NCI-H2171 treated with DMSO at 0.1 percent for 48 hours (cell line): ENCODE data around the gene GADL1.
A peak's percentile ranks its signal among the peaks of the same experiment; 100 is the strongest.

Source experiments
- DNase-seq: peaks from one replicate; lab custom pipeline; 2025; lab: John Stamatoyannopoulos, UW

Gene GADL1

DNA sequence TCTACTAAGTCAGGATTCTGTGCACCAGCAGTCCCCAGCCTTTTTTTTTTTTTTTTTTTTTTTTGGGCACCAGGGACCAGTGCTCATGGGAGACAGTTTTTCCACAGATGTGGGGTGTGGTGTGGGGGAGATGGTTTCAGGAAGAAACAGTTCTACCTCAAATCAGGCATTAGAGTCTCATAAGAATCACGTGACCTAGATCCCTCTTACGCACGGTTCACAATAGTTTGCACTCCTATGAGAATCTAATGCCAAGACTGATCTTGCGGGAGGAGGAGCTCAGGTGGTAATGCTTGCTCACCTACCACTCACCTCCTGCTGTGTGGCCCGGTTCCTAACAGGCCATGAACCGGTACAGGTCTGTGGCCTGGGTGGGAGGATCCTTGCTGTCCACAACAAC lies 88.8 kb downstream of the GADL1 start:
- DNase-seq: no peak

DNA sequence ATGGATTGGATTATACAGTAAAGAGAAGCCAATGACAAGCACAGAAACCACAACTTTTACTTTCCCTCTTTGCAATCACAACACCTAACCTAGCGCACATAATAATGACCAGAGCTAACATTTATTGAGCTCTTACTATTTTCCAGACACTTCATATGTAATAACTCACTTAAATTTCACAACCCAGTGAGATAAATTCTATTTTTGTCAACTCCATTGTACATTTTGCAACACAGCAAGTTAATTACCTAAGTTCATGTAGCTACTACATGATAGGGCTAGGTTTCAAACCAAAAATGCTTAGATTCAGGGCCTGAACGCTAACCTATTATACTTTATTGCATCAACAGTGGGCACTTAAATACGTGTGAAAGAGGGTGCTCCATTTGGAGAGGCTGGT lies 89.5 kb downstream of the GADL1 start:
- no peak for DNase-seq

DNA sequence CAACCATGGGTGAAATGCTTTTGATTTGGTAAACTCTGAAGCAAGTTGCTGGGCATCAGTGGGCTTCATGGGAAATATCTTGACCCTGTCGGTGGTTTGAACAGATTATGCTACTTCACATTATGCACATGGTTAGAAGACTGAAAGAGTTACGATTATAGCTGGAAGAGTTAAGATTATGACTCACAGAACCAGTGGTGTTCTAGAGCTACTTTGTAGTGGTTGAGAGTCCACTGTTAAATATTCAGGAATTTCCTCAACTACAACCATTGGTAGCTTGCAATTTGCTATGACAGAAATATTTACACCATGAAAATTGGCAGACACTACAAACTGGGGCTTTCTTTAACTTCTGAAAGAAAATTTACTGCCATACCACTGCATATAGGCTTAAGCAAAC lies 99.3 kb downstream of the GADL1 start:
- DNase-seq: no peak

DNA sequence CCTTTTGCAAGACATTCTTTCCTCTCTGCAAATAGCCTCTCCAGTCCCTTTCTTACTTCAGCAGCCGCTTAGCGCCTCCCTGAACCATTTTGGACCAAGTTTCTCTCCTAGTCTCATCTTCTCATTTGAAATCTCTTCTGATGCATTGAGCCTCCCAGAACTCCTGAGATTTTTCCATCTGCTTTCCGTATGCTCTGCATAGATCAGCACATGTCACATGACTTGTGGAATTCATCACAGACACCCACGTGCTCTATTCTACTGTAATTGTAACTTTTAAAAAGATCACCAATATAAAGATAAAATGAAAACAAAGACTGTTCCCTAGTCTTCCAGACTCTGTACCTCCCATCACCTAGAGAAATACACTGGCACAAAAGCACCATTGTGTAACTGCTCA lies 100.7 kb downstream of the GADL1 start:
- no peak for DNase-seq

DNA sequence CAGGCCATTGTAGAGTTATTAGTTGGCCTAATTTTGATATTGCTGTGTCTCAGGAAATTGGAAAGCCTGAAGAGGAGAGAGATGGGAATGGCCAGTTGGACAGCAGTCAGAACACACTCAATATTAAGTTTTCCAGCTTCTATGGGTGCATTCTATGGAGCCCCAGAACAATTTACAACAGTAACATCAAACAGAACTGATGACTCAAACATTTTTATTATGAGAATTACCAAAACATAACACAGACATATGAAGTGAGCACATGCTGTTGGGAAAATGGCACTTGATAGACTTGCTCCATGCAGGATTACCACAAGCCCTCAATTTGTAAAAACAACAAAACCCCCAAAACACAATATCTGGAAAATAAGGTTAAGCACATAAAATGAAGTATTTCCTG lies 104.3 kb downstream of the GADL1 start:
- no peak for DNase-seq

DNA sequence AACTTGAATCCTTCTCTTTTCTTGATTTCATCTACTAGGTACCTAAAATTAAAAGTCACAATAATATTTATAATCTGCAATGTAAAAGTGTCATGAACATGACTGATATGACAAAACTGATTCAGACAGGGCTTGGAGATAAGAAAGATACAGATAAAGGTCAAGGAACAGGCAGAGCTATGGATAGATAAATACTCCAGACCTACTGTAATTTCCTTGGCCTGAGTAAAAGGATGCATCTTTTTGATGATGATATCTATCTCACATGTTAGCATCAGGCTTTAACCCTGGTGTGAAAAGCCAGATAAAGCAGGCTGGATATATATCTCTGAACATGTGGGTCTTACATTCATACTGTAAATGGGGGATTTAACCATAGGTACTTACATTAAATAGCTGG lies 108.1 kb downstream of the GADL1 start:
- DNase-seq: no peak

DNA sequence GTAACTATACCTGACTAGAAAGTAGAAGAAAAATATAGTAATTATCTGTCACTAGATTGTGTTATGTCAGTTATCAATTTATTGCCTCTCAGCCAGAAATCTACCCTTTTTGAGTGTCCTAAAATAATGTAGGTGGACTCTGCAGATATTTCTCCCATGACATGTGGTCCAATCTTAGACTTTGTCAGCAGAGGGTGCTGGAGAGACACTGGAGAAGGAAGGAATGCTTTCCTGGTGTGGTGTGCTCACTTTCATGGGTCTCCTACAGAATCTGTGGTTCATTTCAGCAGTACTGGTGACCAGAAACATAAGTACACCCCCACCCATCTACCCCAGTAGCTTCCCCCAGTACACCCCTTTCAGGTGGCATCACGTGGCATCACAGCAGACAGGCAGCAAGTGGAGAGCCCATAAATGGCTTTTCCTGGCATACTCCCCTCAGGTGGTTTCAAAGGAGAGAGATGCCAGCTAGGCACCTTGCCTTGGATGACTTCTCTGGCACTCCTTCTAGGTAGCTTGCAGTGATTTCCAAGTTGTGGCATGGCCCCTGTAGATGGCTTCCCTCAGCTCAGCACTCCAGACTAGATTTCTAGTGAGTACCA lies 114.7 kb downstream of the GADL1 start:
- DNase-seq: no peak

DNA sequence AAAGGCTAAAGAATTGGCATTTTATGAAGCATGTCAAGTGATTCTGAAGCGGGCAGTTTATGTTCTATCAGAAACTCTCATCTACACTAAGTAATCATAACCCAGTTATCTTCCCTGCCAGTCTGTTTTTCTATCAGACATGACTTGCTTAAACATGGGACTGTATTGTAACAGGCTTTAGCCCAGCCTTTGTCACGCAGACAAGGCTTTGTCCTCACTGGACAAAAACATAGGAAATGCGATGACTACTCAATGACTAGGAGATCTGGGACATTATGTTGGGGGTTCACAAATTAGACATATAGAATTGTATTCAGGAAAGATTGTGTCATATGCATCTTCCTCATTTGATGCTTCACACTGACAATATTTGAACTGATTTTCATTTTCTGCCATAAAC lies 115.5 kb downstream of the GADL1 start:
- no peak for DNase-seq

DNA sequence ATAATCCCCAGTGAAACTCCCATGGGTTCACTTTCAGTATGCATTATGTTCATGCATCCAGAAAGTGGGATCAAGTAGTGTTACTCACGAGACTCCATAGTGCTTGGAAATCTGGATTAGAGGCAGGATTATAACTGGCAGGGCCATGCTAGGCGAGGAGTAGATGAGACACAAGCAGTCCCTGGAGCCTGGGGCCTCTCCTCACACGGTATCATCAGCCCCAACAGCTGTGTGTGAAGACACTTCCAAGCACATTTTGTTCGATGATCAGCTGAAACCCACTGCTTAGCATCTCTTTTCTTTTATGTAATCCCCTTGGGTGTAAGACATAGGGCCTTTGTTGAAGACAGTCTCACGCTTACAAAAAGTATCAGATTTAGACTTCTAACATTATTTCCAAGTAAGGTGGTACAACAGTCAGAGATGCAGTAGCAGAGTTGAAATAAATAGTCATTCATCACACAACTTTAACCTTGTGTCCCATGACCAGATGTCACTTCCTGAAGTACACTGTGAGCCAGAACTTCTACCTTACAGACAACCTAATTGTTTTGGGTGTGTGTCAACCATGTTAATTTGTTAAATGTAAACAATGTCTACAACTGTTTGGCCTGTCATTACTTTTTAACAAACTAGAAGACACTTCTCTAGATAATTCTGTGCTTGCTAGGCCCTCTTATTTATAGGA lies 116.9 kb downstream of the GADL1 start:
- DNase-seq: no peak

DNA sequence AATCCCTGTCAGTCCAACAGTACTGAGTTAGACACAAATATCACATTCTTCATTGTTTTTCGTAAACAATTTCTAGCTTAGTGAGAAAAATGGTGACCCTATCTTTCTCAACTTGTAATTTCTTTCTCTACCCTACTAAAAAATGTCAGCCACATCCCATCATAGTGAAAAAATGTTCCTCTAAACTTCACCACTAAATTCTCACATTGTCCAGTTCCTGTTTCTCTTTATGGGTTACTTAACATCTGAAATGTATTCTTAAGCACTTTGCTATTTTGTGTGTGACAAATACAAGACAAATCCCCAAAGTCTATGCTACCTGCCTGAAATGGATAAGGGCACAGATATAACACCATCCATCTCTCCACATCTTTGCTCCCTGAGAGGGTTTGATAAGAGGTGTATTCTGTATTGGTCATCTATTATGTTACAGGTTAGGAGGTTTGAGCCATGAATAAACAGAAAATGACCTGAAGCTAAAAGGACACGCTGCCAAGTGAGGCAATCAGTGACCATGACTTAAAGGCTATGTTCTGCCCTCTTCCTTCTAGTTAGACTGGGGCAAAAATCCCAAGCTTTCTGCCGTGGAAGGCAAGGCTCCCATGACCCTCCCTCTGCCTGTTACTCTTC lies 118.2 kb downstream of the GADL1 start:
- DNase-seq: no peak

DNA sequence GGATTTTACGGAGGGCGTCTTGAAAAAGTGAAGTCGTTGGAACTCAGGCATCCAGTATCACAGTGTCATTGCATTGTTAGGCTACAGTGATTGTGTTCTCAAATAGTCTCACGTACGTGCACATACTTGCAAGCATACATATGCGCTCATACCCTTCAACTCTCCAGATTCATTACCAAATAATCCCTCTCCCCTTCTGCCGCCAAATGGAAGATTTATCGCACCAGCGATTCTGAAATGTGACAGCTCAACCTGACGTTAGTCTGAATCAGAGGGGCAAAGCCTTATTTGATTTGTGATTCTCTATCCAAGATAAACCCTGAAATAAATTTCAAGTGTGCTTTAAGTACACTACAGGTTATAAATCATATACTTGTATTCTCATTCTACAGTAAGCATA lies 119.4 kb downstream of the GADL1 start:
- peak; percentile 22 for DNase-seq

DNA sequence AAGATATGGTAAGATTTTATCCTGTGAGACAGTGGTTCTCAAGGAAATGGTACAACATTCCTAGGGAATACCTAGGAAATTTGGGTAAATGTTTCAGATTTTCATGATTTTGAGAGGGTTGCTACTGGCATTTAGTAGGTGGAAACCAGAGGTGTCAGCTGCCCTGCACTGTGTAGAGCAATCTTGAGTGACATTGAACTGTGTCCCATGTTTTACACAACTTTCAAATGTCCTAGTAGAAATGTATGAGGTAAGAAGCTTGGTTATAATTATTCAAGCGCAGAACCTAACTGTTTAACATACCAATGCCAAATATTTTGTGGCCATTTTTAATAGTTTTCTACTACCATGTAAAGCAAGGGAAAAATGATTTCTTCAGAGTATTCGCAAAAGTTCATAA lies 120.4 kb downstream of the GADL1 start:
- DNase-seq: no peak

DNA sequence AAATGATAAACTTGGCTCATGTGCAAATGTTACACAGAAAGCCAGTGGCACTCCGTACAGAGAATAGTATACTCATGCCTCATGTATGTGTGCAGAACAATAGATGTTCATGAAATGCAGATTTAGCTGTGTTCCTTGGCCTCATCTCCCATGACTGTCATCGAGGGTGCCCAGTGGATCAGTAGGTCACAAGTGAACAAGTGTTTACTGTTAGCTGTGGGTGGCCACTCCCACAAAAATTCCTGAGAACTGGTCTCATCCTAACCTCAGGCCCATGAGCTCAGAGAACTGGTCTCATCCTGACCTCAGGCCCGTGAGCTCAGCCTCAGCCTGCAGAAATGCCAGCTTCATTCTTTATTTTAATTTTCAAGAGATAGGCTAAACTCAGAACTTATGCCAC lies 124.1 kb downstream of the GADL1 start:
- DNase-seq: no peak

DNA sequence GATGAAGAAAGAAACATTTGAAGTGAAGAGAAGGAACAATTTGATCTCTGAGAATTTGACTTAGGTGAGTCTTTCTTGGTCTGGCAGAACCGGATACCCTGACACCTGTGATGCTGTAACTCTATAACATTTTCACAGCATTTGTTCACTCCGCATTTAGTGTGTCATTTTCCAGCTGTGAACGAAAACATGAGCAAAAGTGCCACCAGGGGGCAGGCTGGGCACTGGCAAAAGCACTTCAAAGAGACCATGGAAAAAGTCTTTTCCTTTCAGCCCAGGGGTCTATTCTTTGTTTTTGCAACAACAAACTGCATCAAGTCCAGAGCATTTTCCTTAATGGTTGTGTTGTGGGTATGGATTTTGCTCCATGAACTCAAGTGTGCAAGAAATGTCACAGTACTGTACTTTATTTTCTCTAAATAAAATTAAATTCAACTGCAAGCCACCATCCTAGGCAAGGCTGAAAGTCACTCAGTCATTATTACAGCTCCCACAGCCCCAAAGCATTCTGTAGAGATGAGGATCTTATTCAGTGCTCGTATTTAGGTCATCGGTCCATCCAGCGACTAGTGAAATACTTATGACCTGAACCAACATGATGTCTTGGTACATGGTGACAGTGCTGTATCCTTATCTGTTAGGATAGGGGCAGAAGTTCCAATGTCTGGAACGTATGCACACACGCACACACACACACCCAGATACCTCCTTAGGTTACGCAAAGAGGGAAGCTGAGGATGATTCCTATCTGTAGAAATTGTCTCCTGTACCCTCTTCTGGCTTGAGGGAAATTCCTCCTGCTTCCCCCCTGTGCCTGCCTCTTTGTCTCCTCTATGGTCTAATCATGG lies 125.5 kb downstream of the GADL1 start:
- peak; percentile 49 for DNase-seq

DNA sequence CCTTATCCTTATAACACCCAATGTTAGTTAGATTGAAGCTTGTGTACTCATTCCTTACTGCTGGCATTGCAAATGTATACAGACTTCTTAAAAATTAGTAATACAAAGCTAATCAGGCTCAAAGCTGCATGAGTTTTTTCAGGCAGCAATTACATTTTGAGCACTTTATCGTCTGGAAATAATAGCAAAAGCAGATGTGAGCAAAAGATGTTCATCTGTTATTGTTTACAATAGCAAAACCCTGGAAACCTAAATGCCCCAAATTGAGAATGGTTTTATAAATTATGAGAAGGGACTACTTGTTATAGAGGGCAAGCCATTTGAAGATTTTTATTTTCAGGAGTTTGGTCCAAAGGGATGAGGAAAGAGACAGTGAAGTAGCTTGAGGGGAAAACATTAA lies 126.4 kb downstream of the GADL1 start:
- peak; percentile 26 for DNase-seq

DNA sequence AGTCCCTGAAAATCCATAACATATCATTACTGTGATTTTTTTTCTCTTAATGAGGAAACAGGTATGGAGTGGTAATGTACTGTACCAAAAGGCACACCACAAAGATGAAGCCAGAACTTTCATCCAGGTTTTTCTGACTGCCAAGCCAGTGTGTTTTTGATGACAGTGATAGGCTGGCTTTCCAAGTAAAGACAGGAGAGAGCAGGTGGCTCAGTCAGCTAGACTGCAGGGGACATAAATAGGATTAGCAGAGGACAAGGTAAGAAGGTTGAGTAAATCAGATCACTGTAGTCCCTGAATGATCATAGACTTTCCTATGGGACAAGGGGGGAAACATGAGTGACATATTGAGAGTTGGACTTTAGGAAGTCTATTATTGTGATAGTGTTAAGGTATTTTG lies 127.9 kb downstream of the GADL1 start:
- no peak for DNase-seq

DNA sequence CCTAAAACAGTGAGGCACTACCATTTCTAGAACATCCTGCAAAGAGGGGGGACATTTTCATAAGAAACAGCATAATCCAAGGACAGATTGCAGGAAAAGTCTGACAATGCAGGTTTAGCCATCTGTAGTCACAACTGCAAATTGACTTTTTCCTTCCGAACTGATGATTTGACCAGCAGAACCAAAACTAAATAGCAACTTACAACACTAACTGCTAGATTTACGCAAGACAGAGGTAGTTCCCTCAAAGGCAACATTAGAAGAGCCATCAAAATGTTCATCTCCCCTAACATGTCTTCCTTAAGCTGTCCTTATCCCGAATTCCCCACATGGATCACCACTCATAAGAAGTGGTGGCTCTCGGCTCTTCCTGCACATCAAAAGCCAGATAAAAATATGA lies 129.6 kb downstream of the GADL1 start:
- DNase-seq: no peak

DNA sequence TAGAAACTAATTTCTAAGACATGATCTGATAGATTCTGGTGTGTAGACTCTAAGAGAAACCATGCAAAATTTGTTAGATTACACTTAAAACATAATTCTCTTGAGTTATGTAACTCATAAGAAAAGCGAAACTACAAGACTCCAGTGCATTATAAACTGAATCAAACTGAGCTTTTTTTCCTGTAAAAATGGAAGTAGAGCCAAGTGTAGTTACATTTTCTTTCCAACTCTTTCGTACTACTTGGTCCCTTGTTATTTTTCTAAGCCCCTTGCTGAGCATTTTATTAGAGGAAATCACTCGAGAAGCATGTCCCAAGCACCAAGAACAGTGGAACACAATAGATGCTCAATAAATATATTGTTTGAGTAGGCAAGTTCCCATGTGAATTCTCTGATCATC lies 130.2 kb downstream of the GADL1 start:
- no peak for DNase-seq

DNA sequence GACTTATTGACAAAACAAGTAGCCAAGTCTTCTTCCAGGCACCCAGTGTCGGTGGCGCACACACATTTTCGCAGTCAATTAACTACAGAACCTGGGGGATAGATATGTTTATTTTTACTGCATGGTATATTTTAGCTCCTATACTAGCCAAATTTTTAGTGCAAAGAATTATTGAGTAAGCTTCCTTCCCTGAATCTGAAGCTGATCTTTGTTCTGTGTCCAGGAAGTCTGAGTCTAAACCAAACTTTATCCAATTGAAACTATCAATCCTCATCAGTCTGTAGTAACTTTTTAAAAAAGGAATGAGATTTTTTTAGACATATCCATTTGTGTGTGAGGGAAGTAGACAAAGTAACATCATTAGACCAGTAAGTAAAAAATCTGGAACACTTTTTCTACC lies 133.1 kb downstream of the GADL1 start:
- DNase-seq: no peak

DNA sequence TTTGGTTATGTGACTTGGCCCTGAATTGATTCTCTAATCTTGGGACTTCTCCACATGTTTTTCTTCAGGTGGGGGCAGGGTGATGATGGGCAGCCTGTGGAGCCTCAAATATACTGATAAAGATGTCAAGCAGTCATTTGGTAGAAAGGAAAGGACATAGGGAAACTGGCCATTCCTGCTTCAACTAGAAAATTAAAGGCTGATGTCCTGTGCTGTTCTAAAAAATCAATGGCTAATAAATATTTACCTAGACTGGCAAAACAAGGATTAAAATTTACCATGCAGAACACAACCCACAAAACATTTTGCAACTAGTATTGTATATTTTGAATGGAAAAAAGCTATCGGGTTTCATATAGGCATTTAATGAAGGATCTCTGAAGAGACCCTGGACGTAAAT lies 133.7 kb downstream of the GADL1 start:
- DNase-seq: no peak

DNA sequence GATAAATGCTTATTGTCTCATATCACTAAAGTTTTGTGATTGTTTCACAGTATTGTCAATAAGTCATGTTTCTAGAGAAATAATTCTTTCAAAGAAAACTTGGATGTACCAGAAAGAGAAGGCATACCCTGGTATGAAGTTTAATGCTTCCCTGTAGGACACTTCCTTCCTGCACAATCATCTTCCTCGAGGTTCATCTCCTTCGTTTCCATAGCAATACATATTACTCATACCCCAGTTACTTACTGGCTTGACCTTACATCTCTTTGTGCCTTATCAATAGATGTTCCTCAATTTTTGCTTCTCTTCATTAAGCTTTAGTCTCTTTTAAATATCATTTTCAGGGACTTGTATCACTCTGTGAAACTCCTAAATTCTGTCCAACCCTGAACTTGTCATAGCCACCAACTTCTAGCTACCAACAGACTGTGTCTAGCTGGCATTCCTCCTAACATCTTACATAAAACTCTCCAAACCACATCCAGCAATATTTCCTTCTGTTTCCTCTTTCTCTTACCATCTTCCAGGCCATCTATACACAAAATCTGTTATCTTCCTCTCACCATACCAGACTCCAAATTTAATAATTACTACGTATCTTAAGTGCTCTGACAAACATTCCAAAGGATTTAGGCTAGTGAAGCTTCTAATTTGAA lies 134.3 kb downstream of the GADL1 start:
- no peak for DNase-seq

DNA sequence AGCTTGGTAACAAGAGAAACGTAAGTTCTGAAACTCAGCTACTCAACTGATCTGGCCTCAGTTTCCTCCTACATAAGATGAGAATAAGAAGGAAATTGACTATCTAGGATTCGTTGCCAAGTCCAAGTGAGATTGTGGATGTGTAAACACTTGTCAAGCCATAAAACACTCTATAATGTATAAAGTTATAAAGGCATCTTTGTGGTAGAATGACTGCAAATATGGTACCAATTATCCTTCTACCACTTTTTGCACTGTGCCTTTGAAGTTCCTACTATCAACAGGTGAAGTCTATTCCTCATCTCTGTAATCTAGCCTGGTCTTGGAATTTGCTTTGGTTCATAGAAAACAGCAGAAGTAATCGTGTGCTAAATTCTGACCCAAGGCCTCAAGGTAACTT lies 138.2 kb downstream of the GADL1 start:
- DNase-seq: no peak
